Stimulated activated CD4-positive, alpha-beta T cell treated with anti-CD3 and anti-CD28 coated beads, Interleukin-1b, Interleukin-23, amount 100 ng/mL, for 1 hour (primary cell): ENCODE measurements around the gene KLHDC8B.
"Not testable (repeated sequence)": the region's sequence is repeated elsewhere in the genome, so short reads cannot be mapped to it uniquely, and the experiment has no call there.

Experiments
- DNase-seq, 2 donors: peaks; one replicate each; pipeline ENCODE4 v3.0.0-alpha.2; 2020; ENCODE audit warnings: low read depth in 2 of 2

Gene KLHDC8B

DNA sequence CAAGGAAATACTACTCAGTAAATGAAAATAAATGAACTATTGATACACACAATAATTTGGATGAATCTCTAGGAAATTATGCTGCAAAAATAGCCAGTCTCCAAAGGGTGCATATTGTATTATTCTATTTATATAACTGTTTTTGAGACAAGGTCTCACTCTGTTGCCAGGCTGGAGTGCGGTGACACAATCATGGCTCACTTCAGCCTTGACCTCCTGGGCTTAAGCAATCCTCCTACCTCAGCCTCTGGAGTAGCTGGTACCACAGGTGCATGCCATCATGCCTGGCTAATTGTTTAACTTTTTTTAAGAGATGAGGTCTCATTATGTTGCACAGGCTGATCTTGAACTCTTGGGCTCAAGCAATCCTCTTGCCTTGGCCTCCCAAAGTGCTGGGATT is 12.5 kb downstream of the KLHDC8B start:
- no peak for DNase-seq

GRCh38 chr3:49191741-49192140 is 20.3 kb downstream of the KLHDC8B start:
- DNase-seq = no peak

DNA sequence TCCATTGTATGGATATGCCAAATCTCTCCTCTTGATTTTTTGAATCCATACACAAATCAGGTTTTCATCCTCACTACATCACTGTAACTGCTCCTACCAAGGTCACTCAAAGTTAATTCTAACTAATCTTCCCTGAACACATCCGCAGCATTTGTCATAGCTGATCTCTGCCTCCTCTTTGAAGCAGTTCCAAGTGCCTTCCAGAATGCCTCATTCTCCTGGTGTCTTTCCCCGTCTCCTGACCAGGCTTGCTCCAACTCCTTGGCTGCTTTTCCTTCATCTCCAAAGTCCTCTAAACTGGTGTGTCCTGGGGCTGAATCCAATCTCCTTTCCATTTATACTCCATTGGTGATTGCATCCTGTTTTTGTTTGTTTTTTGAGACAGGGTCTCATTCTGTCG is 26.8 kb downstream of the KLHDC8B start:
- DNase-seq = no peak

- DNase-seq = no peak
Observed at GRCh38 chr3:49198611-49199230, 27.3 kb downstream of the KLHDC8B start.

- no peak for DNase-seq
Observed at GRCh38 chr3:49199239-49199899, 28.0 kb downstream of the KLHDC8B start.

DNA sequence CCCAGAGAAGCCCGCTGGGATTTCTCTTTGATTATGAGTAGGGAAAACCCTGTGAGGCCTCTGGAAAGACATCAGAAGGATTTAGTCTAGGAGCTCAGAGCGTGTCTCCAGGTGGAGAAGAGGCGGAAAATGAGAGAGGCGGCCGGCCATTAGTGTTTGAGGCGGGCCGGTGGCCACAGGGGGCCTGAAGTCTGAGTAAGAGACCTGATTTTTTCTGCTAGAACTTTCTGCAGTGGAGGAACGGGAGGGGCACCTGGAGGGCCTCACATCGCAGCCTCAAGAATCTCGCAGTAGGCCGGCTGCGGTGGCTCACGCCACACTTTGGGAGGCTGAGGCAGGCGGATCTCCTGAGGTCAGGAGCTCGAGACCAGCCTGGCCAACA is 28.5 kb downstream of the KLHDC8B start:
- no peak for DNase-seq

- DNase-seq = no peak
Observed at GRCh38 chr3:49213541-49213943, 42.1 kb downstream of the KLHDC8B start.

GRCh38 chr3:49213998-49214397 is 42.6 kb downstream of the KLHDC8B start:
- no peak for DNase-seq

DNA sequence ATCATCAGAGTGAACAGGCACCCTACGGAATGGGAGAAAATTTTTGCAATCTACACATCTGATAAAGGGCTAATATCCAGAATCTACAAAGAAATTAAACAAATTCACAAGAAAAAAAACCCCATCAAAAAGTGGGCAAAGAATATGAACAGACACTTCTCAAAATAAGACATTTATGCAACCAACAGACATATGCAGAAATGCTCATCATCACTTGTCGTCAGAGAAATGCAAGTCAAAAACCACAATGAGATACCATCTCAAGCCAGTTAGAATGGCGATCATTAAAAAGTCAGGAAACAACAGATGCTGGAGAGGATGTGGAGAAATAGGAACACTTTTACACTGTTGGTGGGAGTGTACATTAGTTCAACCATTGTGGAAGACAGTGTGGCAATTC is 45.3 kb downstream of the KLHDC8B start:
- not testable (repeated sequence) for DNase-seq

- not testable (repeated sequence) for DNase-seq
Observed at GRCh38 chr3:49217108-49217507, 45.7 kb downstream of the KLHDC8B start.

DNA sequence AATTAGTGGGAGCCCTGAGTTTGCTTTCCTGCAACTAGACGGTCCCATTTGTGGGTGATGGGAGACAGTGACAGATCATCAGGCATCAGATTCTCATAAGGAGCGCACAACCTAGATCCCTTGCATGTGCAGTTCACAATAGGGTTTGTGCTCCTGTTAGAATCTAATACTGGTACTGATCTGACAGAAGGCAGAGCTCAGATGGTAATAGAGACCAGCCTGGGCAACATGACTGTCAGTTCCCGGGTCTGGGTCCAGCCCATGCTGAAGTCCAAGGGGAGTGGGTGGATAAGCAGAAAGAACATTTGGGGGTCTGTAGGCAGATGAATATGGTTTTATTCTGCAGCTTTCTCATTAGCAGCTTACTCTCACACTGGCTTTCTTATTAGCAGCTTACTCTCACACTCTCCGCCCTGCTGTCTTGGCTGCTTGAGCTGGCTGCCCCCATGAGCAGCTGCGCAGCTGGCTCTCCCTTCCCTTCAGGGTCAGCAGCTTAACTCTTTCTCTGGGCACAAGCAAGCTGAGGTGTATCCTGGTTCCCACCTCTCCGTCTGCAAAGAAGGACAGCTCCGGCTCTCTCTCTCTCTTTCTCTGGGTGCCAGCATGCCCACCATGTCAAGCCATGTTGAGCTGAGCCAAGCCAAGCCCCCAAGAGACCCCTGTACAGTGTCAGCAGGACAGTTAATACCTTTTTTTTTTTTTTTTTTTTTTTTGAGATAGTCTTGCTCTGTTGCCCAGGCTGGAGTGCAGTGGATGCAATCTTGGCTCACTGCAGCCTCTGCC is 46.5 kb downstream of the KLHDC8B start:
- DNase-seq = no peak

DNA sequence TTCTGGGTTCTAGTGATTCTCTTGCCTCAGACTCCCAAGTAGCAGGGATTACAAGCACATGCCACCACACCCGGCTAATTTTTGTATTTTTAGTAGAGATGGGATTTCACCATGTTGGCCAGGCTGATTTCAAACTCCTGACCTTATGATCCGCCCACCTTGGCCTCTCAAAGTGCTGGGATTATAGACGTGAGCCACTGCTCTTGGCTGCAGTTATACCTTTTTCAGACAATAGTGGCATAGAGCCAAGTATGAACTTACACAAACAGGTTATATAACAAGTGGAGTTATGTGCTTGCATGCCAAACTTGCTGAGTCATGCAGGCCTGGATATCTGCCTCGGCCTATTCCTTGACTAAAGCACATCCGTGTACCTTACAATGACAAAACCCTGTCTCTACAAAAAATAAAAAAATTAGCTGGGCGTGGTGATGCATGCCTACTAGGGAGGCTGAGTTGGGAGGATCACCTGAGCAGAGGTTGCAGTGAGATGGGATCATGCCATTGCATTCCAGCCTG is 47.1 kb downstream of the KLHDC8B start:
- DNase-seq = not testable (repeated sequence)

DNA sequence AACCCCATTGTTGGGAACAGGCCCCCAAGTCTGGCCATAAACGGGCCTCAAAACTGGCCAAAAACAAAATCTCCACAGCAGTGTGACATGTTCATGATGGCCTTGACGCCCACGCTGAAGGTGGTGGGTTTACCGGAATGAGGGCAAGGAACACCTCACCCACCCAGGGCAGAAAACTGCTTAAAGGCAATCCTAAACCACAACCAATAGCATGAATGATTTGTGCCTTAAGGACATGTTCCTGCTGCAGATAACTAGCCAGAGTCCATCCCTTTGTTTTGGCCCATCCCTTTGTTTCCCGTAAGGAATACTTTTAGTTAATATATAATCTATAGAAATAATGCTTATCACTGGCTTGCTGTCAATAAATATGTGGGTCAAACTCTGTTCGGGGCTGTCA is 47.7 kb downstream of the KLHDC8B start:
- DNase-seq = no peak

DNA sequence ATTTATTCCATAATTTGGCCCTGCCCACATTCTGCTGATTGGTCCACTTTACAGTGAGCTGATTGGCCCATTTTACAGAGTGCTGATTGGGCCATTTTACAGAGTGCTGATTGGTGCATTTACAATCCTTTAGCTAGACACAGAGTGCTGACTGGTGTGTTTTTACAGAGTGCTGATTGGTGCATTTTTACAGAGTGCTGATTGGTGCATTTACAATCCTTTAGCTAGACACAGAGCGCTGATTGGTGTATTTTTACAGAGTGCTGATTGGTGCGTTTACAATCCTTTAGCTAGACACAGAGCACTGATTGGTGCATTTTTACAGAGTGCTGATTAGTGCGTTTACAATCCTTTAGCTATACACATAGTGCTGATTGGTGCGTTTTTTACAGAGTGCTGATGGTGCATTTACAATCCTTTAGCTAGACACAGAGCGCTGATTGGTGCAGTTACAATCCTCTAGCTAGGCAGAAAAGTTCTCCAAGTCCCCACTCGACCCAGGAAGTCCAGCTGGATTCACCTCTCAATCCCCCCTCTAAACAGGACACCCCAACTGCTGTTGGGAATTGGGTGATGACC is 49.7 kb downstream of the KLHDC8B start:
- not testable (repeated sequence) for DNase-seq

DNA sequence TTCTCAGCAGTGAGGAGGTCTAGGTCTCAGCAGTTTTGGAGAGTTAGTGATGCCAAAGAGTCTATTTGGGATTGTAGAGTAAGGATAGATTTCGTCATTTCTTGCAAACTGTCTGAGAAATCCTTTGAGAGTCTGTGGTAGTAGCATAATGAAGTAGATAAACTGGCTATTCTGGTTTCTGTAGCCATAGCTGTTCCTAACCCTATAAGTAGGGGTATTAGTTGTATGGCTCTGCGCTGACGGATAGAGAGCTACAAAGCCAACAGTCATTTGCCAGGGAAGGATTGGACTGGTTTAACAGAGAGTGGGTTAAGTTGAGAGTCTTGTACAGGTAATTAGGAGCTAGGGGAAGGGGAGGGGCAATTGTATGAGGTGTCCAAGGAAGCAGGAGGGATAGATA is 50.6 kb downstream of the KLHDC8B start:
- DNase-seq = no peak
